GM18511 (cell line): ENCODE measurements around the gene CLEC6A.
A peak's percentile ranks its signal among the peaks of the same experiment; 100 is the strongest.
"Not testable (repeated sequence)": the region's sequence is repeated elsewhere in the genome, so short reads cannot be mapped to it uniquely, and the experiment has no call there.

Source experiments
- ATAC-seq: cut with Tn5 transposase; IDR thresholded peaks from one replicate; pipeline ENCODE4 v1.9.1; 2021; ENCODE audit warnings: mild to moderate bottlenecking, moderate library complexity; ENCODE audit not compliant: unreplicated experiment

CLEC6A gene

GRCh38 chr12:8455727-8456360 lies at the start of gene CLEC6A:
Gene CLEC6A, plus strand, starts transcription at chr12:8455962. Its CDS starts 150 bp downstream, at chr12:8456112.
- no peak for ATAC-seq

- not testable (repeated sequence) for ATAC-seq
These were observed 36.2 kb upstream of the CLEC6A start for GRCh38 chr12:8419576-8419975.

GRCh38 chr12:8420506-8420905 lies 35.3 kb upstream of the CLEC6A start:
- no peak for ATAC-seq

GRCh38 chr12:8444536-8445278 lies 11.1 kb upstream of the CLEC6A start:
- ATAC-seq: not testable (repeated sequence)

GRCh38 chr12:8445731-8446130 lies 10.0 kb upstream of the CLEC6A start:
- no peak for ATAC-seq

- ATAC-seq: no peak
These were observed 8.9 kb upstream of the CLEC6A start for GRCh38 chr12:8446642-8447547.

- peak; percentile 57 for ATAC-seq
These were observed 6.4 kb upstream of the CLEC6A start for GRCh38 chr12:8449355-8449859.

- no peak for ATAC-seq
These were observed 3.7 kb upstream of the CLEC6A start for GRCh38 chr12:8452036-8452435.

GRCh38 chr12:8453021-8453513 lies 2.7 kb upstream of the CLEC6A start:
- no peak for ATAC-seq

- ATAC-seq: no peak
These were observed 2.0 kb upstream of the CLEC6A start for GRCh38 chr12:8453796-8454195.

- no peak for ATAC-seq
These were observed 491 bp upstream of the CLEC6A start for GRCh38 chr12:8455271-8455670.

GRCh38 chr12:8461426-8461825 lies 5.7 kb downstream of the CLEC6A start:
- no peak for ATAC-seq

GRCh38 chr12:8465301-8465996 lies 9.7 kb downstream of the CLEC6A start:
- ATAC-seq: no peak

- no peak for ATAC-seq
These were observed 10.5 kb downstream of the CLEC6A start for GRCh38 chr12:8466241-8466640.

- ATAC-seq: no peak
These were observed 15.3 kb downstream of the CLEC6A start for GRCh38 chr12:8471090-8471489.

- ATAC-seq: no peak
These were observed 19.9 kb downstream of the CLEC6A start for GRCh38 chr12:8475508-8476203.

GRCh38 chr12:8482571-8483061 lies 26.9 kb downstream of the CLEC6A start:
- ATAC-seq: no peak

- no peak for ATAC-seq
These were observed 27.3 kb downstream of the CLEC6A start for GRCh38 chr12:8483079-8483478.

GRCh38 chr12:8491646-8492530 lies 36.1 kb downstream of the CLEC6A start:
- no peak for ATAC-seq
